WI38 (cell line): ENCODE results near the gene CDIPT.
A peak's percentile ranks its signal among the peaks of the same experiment; 100 is the strongest.
"Not testable (repeated sequence)": the region's sequence is repeated elsewhere in the genome, so short reads cannot be mapped to it uniquely, and the experiment has no call there.

Experiments
- H3K4me3 ChIP-seq: 2 replicates; pipeline ENCODE4 v1.5.1; 2011; ENCODE audit warnings: low read depth, mild to moderate bottlenecking, control low read depth, low read length
- CTCF ChIP-seq: IDR thresholded peaks from 2 replicates; pipeline ENCODE4 v1.5.1; 2012; ENCODE audit warnings: low read depth, mild to moderate bottlenecking, control low read depth, low read length

Gene CDIPT

GRCh38 chr16:29878172-29878571 lies 15.1 kb upstream of the CDIPT start:
- TF ChIP-seq CTCF, result no peak

DNA sequence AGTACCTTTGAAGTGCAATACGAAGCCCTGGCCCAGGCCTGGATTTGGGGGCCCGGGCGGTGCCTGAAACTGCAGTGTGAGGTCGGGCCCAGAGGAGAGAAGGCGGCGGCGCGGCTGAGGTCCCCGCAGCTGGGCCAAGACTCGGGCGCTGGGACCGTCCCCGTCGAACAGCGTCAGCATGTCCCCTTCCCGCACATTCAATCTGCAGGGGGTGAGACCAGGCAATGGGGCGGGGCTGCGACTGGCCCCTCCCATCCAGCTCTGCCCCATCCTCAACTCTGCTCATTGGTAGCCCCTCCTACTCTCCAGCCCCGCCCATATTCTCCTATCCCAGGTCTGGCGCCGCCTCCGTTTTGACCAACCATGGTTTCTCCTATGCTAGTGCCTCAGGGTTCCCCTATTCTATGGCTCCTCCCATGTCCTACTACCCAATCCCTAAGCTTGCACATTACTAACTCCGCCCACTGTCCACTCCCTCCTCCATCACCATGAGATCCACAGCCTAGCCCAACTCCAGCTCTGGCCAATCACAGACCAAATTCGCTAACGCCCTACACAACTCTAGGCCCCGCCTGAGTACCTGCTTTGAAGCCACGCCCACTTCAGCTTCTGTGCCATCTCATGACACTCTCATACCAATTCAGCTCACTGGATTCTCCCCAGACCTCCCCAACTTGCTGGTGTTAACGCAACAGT lies 14.4 kb upstream of the CDIPT start:
- no peak overlapping the region for H3K4me3 ChIP-seq

More at GRCh38 chr16:29878172-29878571, 15.1 kb upstream of the CDIPT start:
- no peak overlapping the region for H3K4me3 ChIP-seq

DNA sequence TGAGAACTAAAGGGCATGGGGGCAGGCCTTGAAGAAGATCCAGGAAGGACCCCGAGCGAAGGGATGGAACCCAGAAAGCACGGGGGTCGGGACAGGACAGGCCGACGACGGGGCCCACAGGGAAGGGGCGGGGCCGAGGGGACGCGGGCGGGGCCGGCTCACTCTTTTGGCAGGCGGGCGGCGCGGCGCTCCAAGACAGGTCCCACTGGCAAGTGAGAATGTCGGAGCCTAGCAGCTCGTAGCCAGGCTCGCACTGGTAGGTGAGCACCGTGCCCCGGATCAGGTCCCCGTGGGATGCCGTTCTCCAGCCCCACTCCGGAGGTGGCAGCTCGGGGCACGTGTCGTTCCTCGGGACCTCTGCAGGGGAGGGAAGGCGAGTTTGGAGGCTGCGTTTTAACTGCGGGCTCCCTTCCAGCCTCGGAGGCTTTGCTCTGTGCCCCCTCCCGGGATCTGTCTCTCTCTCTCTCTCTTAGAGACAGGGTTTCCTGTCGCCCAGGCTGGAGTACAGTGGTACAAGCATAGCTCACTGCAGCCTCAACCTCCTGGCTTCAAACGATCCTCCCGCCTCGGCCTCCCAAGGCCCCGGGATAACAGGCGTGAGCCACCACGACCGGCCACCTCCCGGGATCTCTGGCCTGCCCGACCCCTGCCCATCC lies 13.7 kb upstream of the CDIPT start:
- H3K4me3 ChIP-seq, result peak overlapping the region; percentile 20; the same call in 1 of the 2 replicates
- TF ChIP-seq CTCF, result no peak

More for the DNA sequence above, 14.4 kb upstream of the CDIPT start:
- no peak for TF ChIP-seq CTCF

- no peak for TF ChIP-seq CTCF
- H3K4me3 ChIP-seq, result peak overlapping the region; percentile 20; the same call in 1 of the 2 replicates
Observed at GRCh38 chr16:29876217-29876593, 13.2 kb upstream of the CDIPT start.

- H3K4me3 ChIP-seq, result no peak overlapping the region
- no peak for TF ChIP-seq CTCF
Observed at GRCh38 chr16:29875206-29875605, 12.2 kb upstream of the CDIPT start.

DNA sequence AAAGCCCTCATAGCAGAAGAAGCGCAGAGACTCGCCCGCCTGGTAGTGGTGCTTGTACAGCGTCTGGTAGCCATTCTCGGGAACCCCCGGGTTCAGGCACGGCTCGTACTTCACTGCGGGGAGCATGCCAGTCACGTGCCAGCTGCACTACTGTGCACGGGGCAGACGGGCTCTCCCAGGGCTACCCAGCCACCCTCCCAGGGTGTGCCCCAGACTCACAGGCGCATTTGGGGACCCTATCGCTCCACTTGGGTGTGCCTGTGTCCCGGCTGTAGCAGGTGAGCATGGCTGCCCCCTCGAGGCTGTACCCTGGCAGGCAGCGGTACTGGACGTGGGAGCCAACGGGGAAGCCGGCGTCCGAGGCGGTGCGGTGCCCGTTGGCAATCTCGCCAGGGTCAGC lies 10.3 kb upstream of the CDIPT start:
- TF ChIP-seq CTCF, result no peak
- H3K4me3 ChIP-seq, result no peak overlapping the region

GRCh38 chr16:29871822-29872546 lies 9.0 kb upstream of the CDIPT start:
- TF ChIP-seq CTCF, result no peak
- no peak overlapping the region for H3K4me3 ChIP-seq

GRCh38 chr16:29869067-29869466 lies 6.0 kb upstream of the CDIPT start:
- not testable (repeated sequence) for H3K4me3 ChIP-seq
